OCI-M1 (cell line): Measurements from ENCODE around the gene ARFRP1.
A peak's percentile ranks its signal among the peaks of the same experiment; 100 is the strongest.
"Not testable (repeated sequence)": the region's sequence is repeated elsewhere in the genome, so short reads cannot be mapped to it uniquely, and the experiment has no call there.

ENCODE experiments used
- DNase-seq: peaks from one replicate; lab custom pipeline; 2025; lab: John Stamatoyannopoulos, UW

ARFRP1 gene

DNA sequence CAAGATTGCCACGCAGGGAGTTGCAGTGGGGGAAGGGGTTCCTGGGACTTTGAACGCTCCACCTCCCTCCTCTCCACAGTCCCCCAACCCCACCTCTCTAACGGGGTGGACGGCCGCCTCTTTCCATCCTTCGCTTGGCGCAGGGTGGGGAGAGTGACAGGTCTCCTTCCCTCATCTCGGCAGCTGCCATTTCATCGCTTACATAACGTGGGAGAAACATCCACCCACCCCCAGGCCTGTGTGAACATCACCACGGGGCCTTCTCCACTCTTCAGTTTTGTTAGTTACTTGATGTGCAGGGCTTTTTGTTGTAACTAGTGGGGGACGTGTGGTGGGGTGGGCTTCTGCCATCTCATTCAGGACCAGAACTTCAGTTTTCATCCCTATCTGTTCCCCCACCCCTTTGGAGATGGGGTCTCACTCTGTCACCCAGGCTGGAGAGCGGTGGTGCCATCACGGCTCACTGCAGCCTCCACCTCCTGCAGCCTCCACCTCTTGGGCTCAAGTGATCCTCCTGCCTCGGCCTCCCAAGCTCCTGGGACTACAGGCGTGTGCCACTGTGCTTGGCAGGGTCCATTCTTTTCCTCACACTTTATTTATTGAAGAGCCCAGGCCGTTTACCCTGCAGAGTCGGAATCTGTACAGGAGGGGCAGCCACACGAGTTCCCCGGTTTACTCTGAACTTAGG lies 32.0 kb downstream of the ARFRP1 start:
- no peak for DNase-seq

DNA sequence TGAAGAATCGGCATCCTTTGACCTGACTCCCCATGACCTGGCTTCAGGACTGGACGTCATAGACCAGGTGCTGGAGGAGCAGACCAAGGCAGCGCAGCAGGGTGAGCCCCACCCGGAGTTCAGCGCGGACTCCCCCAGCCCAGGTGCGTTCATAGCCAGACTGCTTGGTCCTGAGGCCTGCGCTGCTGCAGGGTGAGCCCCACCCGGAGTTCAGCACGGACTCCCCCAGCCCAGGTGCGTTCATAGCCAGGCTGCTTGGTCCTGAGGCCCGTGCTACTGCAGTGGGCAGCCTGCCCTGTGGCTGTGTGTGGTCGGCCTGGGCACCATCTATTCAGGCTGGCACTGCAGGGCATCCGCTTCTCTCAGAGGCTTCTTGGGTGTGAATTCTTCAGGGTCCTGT lies 33.8 kb downstream of the ARFRP1 start:
- DNase-seq: no peak

DNA sequence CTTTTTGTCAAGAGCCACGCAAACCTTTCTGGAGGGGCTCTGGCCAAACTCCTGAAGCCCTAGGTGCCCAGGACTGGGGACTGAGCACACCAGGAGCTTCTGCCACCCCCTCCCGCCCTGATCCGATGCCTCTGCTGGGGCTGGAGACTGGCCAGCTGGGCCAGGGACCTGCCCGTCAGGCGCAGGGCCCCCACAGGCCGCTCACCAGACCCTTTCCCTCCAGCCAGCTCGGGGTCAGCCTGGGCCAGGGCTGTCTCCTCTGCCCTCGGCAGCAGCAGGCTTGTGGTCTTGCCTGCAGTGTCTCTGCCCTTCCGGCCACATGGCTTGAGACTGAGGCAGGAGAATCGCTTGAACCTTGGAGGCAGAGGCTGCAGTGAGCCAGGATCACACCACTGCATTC lies 35.1 kb downstream of the ARFRP1 start:
- DNase-seq: no peak

DNA sequence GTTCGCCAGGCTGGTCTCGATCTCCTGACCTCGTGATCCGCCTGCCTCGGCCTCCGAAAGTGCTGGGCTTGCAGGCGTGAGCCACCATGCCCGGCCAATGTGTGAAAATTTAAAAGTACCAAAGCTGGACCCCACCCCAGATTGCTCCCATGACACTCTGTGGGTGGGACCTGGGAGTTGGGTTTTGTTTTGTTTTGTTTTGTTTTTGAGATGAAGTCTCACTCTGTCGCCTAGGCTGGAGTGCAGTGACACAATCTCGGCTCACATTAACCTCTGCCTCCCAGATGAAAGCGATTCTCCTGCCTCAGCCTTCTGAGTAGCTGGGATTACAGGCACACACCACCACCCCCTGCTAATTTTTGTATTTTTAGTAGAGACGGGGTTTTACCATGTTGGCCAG lies 36.1 kb downstream of the ARFRP1 start:
- DNase-seq: not testable (repeated sequence)

DNA sequence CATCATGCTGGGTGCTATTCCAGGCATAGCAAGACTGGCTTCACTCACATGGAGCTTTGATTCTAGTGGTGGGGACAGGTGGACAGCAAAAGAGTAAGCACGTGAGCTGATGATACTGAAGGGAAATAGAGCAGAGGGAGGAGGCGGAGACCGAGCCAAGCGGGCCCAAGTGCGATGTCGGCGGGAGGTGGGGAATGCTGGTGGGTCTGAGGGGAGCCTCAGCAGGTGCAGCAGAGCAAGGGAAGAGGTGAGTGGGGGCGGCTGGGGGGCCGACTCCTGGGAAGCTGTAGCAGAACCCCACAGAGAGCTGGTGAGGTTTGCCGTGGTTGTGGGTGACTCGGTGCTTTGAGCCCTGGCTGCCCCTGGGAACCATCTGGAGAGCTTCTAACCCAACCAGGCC lies 39.4 kb downstream of the ARFRP1 start:
- DNase-seq: no peak

DNA sequence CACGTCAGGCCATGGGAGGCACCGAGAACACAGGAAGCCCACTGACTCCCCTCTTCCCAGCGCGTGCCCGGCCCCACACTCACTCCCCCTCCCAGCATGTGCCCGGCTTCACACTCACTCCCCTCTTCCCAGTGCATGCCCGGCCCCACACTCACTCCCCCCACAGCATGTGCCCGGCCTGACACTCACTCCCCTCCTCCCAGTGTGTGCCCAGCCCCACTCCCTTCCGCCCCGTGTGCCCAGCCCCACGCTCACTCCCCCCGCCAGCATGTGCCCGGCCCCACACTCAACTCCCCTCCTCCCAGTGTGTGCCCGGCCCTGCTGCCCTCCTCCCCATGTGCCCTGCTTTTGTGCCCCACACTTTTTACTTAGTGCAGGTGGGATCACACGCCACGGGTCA lies 39.9 kb downstream of the ARFRP1 start:
- no peak for DNase-seq

DNA sequence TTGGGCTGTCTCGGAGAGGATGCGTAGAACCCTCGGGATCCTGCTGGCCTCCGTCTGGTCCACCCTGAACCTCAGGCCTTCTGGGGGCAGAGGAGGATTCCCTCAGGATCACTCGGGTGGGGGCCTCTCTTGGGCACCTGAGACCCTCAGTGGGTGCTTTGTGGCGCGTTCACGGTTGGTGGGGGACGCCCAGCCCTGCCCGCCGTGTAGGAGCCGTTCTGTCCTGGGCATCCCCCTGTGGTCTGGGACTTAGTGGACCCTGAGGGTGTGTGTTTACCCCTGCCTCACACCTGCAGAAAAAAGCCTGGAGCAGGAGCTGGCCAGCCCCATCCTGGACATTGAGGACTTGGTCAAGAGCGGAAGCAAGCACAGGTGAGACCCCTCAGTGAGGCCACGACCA lies 42.1 kb downstream of the ARFRP1 start:
- DNase-seq: no peak

DNA sequence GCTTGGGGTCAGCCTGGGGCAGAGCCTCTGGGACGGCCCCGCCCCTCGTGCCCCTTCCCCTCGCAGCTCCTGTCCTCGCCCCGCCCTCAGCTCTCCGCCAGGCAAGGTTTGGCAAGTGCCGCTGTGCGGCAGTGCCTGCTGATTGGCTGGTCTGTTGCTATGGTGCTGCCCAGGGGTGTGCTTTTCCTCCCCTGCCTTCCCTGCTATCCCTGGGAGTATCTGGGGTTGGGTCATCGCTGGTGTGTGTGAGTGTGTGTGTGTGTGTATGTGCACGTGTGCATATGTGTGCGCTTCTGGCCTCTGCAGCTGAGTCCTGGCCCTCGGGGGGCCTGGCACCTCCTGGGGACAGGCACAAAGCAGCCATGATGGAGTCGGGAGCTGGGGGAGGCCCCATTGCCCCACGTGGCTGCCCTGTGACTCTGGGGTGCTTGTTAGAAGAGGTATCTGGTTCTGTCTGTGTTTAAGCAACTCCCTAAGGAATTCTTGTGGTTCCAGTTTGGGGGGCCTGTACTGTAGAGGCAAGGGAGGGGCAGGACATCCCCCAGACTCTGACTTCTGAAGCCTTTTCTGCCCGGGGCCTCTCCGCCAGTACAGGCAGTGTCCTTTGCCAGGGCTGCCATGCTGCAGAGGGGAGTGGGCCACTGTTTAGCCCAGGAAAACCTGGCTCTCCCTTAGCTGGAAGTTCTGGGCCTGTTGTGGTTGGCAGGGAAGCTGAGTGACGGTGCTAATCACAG lies 42.7 kb downstream of the ARFRP1 start:
- DNase-seq: no peak

DNA sequence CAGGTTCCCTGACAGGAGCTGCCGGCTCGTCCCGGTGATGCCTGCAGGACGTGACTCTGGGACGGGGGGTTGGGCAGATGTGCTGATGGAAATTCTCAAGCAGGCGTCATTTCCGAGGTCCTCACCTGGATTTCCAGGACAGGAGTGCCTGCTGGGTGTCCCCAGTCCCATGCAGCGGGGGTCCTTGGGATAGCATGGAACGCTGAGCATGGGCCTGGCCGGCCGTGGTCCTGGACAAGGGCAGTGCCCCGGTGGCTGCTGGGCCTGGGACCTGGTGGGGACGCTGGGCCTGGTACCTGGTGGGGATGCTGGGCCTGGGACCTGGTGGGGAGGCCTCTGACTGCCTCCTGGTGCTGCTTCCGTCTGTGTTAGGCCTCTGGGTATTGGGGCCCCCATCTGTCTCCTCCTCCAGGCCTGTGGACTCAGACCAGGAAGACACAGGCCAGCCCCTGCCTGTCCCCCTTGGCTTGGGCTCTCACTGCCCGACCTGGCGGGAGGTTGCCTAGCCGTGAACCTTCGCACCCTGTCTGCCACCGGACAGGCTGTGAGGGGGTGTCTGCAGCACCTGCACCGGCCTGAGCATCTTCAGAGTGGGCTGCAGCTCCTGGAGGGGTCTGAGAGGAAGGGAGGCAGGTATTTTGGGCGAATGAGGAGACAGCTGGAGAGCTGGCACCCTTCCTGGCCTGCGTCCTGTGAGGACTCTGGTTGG lies 43.5 kb downstream of the ARFRP1 start:
- no peak for DNase-seq

DNA sequence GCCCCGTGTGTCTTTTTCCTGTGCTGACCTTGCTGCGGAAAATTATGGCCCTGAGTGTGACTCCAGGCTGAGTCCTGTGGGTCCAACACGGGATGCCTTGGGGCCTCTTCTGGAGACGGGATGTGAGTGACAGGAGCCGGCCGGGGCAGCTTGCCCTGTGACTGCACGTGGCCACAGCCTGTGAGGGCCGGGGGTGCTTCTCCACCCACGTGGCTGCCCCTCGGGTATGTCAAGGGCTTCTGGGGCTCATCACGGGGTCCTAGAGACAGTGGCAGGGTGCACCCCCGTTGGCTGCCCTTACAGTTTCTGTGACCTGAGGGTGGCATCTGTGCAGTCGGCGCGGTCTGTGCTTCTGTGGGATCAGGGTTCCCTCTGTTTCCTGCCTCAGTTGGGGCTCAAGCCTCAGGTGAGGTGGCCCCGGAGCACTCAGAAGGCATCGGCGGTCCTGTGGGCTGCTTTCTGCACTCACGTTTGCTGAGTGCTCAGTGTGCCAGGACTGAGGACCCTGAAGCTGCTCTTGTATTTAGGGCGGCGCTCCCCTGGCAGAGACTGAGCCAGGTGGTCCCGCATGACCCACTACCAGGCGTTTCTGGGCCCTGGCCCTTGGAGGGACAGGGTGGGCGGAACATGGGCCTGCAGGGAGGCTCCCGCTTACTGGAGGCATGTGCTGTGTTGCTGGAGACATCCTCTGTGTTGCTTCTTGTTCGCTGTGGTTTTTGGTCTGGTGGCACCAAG lies 44.3 kb downstream of the ARFRP1 start:
- no peak for DNase-seq

DNA sequence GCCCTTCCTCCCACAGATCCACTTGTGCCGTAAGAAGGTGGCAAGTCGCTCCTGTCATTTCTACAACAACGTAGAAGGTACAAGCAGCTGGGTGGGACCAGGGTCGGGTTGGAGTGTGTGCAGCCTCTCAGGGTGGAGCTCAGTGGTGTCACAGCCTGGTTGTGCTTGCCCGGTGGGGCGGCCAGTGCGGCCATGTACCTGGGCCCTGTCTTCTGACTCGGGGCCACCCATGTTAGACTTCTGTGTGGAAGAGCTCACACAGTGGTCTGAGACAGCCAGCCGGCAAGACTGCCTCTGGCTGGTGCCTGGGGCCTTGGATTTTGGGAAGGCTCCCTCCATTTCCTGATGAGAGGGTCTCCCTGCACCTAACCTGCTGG lies 45.0 kb downstream of the ARFRP1 start:
- DNase-seq: no peak

DNA sequence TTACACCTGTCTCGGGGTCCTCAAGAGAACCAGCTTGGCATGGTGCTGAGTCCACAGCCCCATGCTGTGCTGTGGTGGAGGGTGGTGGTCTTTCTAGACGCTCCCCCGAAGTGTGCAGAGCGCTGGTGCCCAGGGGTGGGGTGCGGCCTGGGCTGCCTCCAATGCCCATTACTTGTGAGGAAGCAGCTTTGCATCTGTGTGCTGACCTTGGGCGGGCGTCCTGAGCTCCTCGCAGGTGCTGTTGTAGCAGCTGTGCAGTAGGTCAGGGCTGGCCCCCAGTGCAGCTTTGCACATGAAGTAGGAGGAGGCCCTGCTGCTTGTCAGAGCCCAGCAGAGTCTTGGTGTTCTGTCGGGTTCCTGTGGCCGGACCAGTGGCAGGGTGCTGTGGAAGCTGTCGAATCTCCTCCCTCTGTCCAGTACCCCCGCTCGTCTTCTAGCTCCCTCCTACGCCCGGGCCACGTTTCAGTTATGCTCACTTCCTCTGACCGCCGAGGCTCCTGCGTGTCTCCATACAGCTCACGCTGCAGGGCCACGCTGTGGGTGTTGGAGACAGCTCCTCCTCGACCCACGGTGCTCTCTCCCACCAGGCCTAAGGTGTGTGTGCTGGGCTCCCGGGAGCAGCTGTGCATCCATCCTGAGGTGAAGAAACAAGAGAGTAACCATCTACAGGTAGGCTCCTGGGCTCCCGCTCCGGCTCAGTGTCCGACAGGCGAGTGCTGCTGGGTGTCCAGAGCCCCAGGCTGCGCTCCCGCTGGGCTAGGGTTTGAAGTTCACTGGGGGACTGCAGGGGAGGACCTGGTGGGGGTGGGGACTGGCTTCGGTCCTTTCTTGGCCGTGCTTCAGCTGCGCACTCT lies 45.6 kb downstream of the ARFRP1 start:
- no peak for DNase-seq

DNA sequence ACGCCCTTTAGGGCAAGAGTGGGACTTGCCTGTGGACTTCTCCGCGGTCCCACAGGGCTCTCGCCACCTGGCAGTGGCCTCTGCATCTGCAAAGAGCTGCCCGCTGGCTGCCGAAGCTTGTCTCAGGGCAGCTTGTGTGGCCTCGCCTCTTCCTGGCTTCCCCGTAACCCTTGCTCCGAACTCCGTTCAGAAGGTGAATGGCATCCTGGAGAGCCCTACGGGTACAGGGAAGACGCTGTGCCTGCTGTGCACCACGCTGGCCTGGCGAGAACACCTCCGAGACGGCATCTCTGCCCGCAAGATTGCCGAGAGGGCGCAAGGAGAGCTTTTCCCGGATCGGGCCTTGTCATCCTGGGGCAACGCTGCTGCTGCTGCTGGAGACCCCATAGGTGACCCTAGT lies 46.7 kb downstream of the ARFRP1 start:
- DNase-seq: no peak

DNA sequence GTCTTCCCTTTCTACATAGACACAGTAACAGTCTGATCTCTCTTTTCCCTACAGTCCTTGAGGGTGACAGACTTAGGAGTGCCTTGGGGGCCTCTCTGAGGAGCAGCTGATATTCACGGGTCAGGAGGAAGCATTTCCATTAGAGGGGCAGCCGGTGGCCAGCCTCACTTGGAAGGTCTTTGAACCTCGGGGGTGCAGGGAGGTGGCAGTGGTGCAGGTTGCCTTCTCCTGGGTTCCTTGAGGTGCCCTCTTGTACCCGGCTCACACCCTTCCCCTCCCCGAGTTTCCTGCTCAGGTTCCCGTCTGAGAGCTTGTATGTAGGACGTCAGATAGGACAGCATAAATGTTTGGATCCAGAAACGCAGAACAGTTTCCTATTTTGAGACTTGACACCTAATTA lies 47.2 kb downstream of the ARFRP1 start:
- DNase-seq: no peak

DNA sequence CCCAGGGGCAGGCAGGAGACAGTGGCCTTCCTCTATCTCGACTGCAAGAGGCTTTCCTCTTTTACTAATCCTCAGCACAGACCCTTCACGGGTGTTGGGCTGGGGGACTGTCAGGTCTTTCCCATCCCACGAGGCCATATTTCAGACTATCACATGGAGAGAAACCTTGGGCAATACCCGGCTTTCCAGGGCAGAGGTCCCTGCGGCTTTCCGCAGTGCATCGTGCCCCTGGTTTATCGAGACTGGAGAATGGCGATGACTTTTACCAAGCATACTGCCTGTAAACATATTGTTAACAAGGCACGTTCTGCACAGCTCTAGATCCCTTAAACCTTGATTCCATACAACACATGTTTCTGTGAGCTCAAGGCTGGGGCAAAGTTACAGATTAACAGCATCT lies 47.6 kb downstream of the ARFRP1 start:
- DNase-seq: not testable (repeated sequence)

DNA sequence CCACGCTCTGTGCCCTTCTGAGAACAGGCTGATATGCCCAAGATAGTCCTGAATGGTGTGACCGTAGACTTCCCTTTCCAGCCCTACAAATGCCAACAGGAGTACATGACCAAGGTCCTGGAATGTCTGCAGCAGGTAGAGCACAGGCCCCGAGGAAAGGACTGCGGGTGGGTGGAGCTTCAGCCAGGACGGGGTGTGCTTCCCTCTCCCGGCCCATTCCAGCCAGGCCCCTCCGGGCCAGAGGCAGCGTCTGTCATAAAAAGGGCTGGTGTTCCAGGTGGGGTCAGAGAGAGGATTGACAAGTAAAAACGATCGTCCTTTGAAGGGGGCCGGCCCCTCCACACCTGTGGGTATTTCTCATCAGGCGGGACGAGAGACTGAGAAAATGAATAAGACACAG lies 48.4 kb downstream of the ARFRP1 start:
- no peak for DNase-seq

DNA sequence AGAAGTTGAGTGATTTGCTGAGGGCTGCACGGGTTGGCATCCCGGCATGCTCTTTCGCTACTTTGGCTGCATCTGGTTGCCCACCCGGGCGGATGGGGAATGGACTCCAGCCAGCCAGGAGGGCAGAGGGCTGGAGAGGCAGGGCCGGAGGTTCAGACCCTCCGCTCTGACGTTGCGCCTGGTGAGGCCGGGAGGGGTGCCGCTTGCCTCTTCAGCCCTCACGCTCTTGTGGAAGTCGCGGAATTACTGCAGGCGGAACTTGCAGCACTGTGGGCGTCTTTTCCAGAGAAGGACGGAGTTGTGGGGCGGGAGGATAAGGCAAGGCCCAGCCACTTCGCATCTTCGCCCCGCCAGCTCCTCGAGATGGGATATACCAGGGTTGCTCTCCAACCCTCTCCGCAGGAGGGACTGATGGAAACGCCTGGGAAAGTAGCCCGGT lies 49.0 kb downstream of the ARFRP1 start:
- no peak for DNase-seq

DNA sequence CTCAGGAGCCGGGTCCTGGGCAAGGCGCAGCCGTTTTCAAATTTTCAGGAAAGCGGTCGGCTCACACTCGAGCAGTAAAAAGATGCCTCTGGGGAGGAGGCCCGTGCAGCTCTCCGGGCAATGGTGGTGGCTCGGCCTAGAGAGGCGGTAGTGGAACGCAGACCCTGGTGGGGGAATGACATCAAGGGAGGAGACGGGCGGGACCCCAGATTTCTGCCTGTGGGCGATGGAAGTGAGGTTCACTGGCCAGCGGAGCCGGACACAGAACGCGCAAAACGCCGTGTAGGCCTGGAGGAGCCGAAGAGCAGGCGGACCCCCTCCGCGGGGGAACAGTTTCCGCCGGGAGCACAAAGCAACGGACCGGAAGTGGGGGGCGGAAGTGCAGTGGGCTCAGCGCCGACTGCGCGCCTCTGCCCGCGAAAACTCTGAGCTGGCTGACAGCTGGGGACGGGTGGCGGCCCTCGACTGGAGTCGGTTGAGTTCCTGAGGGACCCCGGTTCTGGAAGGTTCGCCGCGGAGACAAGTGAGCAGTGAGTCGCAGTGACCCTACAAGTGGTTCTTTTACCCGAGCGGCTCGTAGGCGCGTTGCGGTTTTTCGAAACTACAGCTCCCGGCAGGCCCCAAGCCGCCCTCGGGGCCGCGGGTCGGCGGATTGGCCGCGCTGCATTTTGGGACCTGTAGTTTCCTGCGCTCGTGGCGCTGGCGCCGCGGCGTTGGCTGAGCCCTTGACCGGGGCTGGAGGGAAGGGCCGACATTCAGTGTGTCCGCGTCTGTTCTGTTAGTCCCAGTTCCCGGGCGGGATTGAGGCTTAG lies 49.6 kb downstream of the ARFRP1 start, which contains the start of gene RTEL1:
RTEL1 (plus strand) TSS at position 376 of the 812 bp plus-strand sequence. CDS start 1,091 bp downstream, outside the sequence.
- peak; percentile 95 for DNase-seq

DNA sequence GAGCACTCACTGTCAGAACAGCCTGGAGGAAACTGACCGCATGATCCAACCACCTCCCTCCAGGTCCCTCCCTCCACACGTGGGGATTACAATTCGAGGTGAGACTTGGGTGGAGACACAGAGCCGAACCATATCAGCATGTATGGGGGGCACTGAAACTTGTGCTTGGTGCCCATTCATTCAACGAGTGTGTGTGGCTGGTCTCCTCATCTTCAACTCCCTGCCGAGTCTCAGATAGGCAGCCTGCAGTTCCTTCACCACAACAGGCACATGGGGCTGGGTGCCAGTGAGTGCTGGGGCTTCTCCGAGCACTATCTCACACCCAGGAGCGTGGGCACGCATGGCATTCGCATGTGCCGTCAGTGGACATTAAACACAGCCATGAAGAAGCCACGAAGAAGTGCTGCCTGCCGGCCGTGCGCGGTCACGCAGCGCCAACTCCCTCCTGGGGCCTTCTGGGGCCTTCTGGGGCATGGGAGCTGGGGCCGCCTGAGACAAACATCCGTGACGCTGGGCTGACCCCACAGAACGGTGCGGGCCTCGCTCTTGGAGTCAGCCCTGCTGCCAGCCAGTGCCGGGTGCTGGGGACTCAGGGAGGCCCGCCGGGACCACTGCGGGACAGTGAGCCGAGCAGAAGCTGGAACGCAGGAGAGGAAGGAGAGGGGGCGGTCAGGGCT lies 50.4 kb downstream of the ARFRP1 start:
- no peak for DNase-seq

DNA sequence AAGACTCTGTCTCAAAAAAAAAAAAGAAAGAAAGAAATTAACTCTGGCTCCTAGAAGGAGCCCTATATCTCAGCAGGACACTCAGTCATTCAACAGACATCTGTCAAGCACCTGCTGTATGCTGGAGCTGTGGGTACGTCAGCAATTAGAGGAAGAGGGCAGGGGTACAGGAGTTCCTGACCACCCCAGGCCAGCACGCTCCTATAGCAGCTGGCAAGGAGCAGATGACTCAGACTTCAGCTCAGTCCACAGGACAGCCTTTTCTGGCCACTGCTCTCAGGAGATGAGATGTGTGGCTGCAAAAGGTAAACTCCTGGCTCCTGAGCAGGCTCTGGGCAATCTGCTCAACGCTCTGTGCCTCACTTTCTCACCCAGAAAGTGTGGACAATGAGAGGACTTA lies 51.3 kb downstream of the ARFRP1 start:
- no peak for DNase-seq
